CD14-positive monocyte (primary cell): ENCODE data around the gene CHRM4. TPM values are rescaled to one million over a fixed set of nuclear protein-coding genes. Genes with fewer than 3 reads are reported as not detected.
A peak's percentile ranks its signal among the peaks of the same experiment; 100 is the strongest.

Source experiments
- DNase-seq, 3 donors: peaks; one replicate each; pipeline ENCODE4 v3.0.0-alpha.2; 2011 to 2022
- H2AFZ ChIP-seq: 2 replicates; pipeline ENCODE4 v1.6.0; 2012; ENCODE audit warnings: mild to moderate bottlenecking, low read depth, low read length, inconsistent platforms; ENCODE audit not compliant: insufficient read depth, poor library complexity, severe bottlenecking
- H3K27ac ChIP-seq, 2 donors: 1 replicate in 1 of 2; 2 replicates in 1 of 2; pipeline ENCODE4 v1.5.1; 2012 to 2013; ENCODE audit warnings: low read length in 2 of 2, control low read depth in 1 of 2, inconsistent platforms in 1 of 2, low read depth in 1 of 2, mild to moderate bottlenecking in 1 of 2
- H3K27me3 ChIP-seq, 2 donors: one replicate each; pipeline versions ENCODE4 v1.6.0 to v1.6.1; 2011 to 2013; ENCODE audit warnings: low read length in 2 of 2; ENCODE audit not compliant: control insufficient read depth in 2 of 2, insufficient read depth in 2 of 2
- H3K36me3 ChIP-seq, 2 donors: replicated peaks in 1 of 2; 1 replicate in 1 of 2; 2 replicates in 1 of 2; pipeline versions ENCODE4 v1.5.1 to v1.6.1; 2012 to 2013; ENCODE audit warnings: low read length in 2 of 2, control low read depth in 1 of 2, inconsistent platforms in 1 of 2, mild to moderate bottlenecking in 1 of 2; ENCODE audit not compliant: insufficient read depth in 2 of 2, control insufficient read depth in 1 of 2
- H3K4me1 ChIP-seq, 2 donors: 1 replicate in 1 of 2; 2 replicates in 1 of 2; pipeline versions ENCODE4 v1.5.1 to v1.6.1; 2012 to 2013; ENCODE audit warnings: low read length in 2 of 2, control low read depth in 1 of 2, inconsistent platforms in 1 of 2, mild to moderate bottlenecking in 1 of 2, moderate library complexity in 1 of 2; ENCODE audit not compliant: insufficient read depth in 2 of 2, control insufficient read depth in 1 of 2
- H3K4me2 ChIP-seq: replicated peaks from 2 replicates; pipeline ENCODE3; 2012; ENCODE audit warnings: low read length, moderate library complexity, mild to moderate bottlenecking; ENCODE audit not compliant: poor library complexity, severe bottlenecking; ENCODE audit errors: extremely low read depth
- H3K4me3 ChIP-seq, 3 experiments: fragments of 200-600 bp in 1 of 3; sonication (generic) in 1 of 3; replicated peaks in 1 of 3; 1 replicate in 2 of 3; 2 replicates in 1 of 3; pipeline ENCODE4 v1.5.1; 2011 to 2013; ENCODE audit warnings: low read length in 3 of 3, mild to moderate bottlenecking in 3 of 3, control low read depth in 2 of 3, low read depth in 2 of 3, inconsistent platforms in 1 of 3, moderate library complexity in 1 of 3
- H3K79me2 ChIP-seq: 2 replicates; pipeline ENCODE4 v1.6.0; 2012; ENCODE audit warnings: mild to moderate bottlenecking, control low read depth, inconsistent platforms, low read length, moderate library complexity; ENCODE audit not compliant: insufficient read depth
- H3K9ac ChIP-seq: 2 replicates; pipeline ENCODE4 v1.6.0; 2017; ENCODE audit warnings: low read length, mild to moderate bottlenecking; ENCODE audit not compliant: insufficient read depth, poor library complexity, severe bottlenecking
- H3K9me3 ChIP-seq, 2 donors: replicated peaks in 1 of 2; 1 replicate in 1 of 2; 2 replicates in 1 of 2; pipeline versions ENCODE4 v1.5.1 to v1.6.1; 2012 to 2013; ENCODE audit warnings: low read length in 2 of 2, control low read depth in 1 of 2; ENCODE audit not compliant: control insufficient read depth in 1 of 2, insufficient read depth in 1 of 2
- H4K20me1 ChIP-seq: 2 replicates; pipeline ENCODE4 v1.6.0; 2012; ENCODE audit warnings: mild to moderate bottlenecking, low read length, control low read depth, moderate library complexity; ENCODE audit not compliant: insufficient read depth
- H3K27ac Mint-ChIP-seq, 7 donors: one replicate each; pipeline ENCODE4 v1.8.0; 2020; ENCODE audit warnings: mild to moderate bottlenecking in 7 of 7, mixed read lengths in 7 of 7, moderate library complexity in 6 of 7, inconsistent platforms in 2 of 7
- H3K27me3 Mint-ChIP-seq, 3 donors: one replicate each; pipeline ENCODE4 v1.8.0; 2021 to 2022; ENCODE audit warnings: low read depth in 3 of 3, mild to moderate bottlenecking in 3 of 3, mixed read lengths in 3 of 3, moderate library complexity in 3 of 3, inconsistent platforms in 1 of 3
- H3K36me3 Mint-ChIP-seq, 2 donors: one replicate each; pipeline ENCODE4 v1.8.0; 2020; ENCODE audit warnings: mixed read lengths in 2 of 2, inconsistent platforms in 1 of 2, mild to moderate bottlenecking in 1 of 2
- H3K4me1 Mint-ChIP-seq: one replicate; pipeline ENCODE4 v1.8.0; 2020; ENCODE audit warnings: mild to moderate bottlenecking, mixed read lengths
- H3K4me3 Mint-ChIP-seq, 2 donors: one replicate each; pipeline ENCODE4 v1.8.0; 2020; ENCODE audit warnings: mild to moderate bottlenecking in 2 of 2, mixed read lengths in 2 of 2, moderate library complexity in 1 of 2
- H3K9me3 Mint-ChIP-seq, 7 donors: one replicate each; pipeline ENCODE4 v1.8.0; 2020 to 2022; ENCODE audit warnings: mixed read lengths in 7 of 7, mild to moderate bottlenecking in 6 of 7, moderate library complexity in 6 of 7, inconsistent platforms in 2 of 7
- CTCF ChIP-seq: fragments of 200-600 bp; IDR thresholded peaks from one replicate; pipeline ENCODE4 v1.8.0; 2022; ENCODE audit warnings: antibody characterized with exemption, mild to moderate bottlenecking
- WGBS: methylation state at CpG from one replicate; pipeline ENCODE4 v1.1.5; 2013; ENCODE audit warnings: missing lambda C conversion rate; ENCODE audit not compliant: insufficient coverage; 5-methylcytosine and 5-hydroxymethylcytosine counted together
- intact Hi-C, 2 donors: fragments of 100-400 bp; cut with micrococcal nuclease; formaldehyde crosslinking; loops; one replicate each; pipeline versions ENCODE4 v1.15.0 to v1.15.1; 2023
- polyA plus RNA-seq, 3 donors: library from polyadenylated mRNA; depleted of rRNA in 1 of 3; unstranded in 2 of 3; stranded (reverse) in 1 of 3; fragments of 300-500 nt in 2 of 3; fragments of >200 nt in 1 of 3; fragmentation: Illumina TruSeq in 2 of 3; gene quantifications; 1 replicate in 2 of 3; 2 replicates in 1 of 3; pipeline ENCODE4 v1.2.3, GENCODE V29; 2012 to 2021

The CHRM4 gene
- polyA plus RNA-seq, 3 donors = 0.15 to 0.57 TPM; not detected in 1

- peaks cover 39 to 63% of the 10 kb centered on the region in 2 donors for H3K27me3 ChIP-seq
- no peak overlapping the region for H3K9ac ChIP-seq
- Mint-ChIP-seq H3K36me3 (peaks cover 0 to 3% of the 10 kb centered on the region in 2 donors), H3K4me3 (peak overlapping the region in 1 of 2 donors; percentile 51), H3K27me3 (peaks cover 61 to 98% (median 74%) of the 10 kb centered on the region in 3 donors), H3K27ac (peak overlapping the region in 1 of 7 donors; percentile 21), H3K4me1 (peaks cover 33% of the 10 kb centered on the region), H3K9me3 (peaks cover 0 to 24% (median 3%) of the 10 kb centered on the region in 7 donors)
- H3K27ac ChIP-seq = no peak overlapping the region
- intact Hi-C loops = loop anchor here (10.0 kb wide), 2 partner anchors 149 to 229 kb away; partner anchors contain the start of genes ATG13 (in 1 of the 2) and HARBI1 (in 1 of the 2)
- no peak overlapping the region for H3K4me3 ChIP-seq
- H2AFZ ChIP-seq = no peak overlapping the region
- peaks cover 27 to 44% of the 10 kb centered on the region in 2 donors for H3K4me1 ChIP-seq
- WGBS = 98% methylated on average over 47 of the region's 47 CpGs
- H3K79me2 ChIP-seq = no peaks in the 10 kb centered on the region
- no peak for TF ChIP-seq CTCF
- no peak for DNase-seq
- no peaks in the 10 kb centered on the region for H3K36me3 ChIP-seq
- peaks cover 0 to 22% of the 10 kb centered on the region in 2 donors for H3K9me3 ChIP-seq
- H4K20me1 ChIP-seq = peaks cover 54% of the 10 kb centered on the region
- no peak overlapping the region for H3K4me2 ChIP-seq
These were observed 6.2 kb downstream of the CHRM4 start for GRCh38 chr11:46385169-46386004.

GRCh38 chr11:46383974-46384701 is 7.4 kb downstream of the CHRM4 start:
- no peak overlapping the region for H3K27ac Mint-ChIP-seq
- Histone ChIP-seq H3K9me3 (peaks cover 0 to 14% of the 10 kb centered on the region in 2 donors), H2AFZ (no peak overlapping the region), H3K27ac (no peak overlapping the region), H3K27me3 (peaks cover 28 to 50% of the 10 kb centered on the region in 2 donors), H3K36me3 (no peaks in the 10 kb centered on the region), H4K20me1 (peaks cover 54% of the 10 kb centered on the region), H3K4me2 (no peak overlapping the region), H3K79me2 (no peaks in the 10 kb centered on the region), H3K4me1 (peaks cover 29 to 44% of the 10 kb centered on the region in 2 donors), H3K9ac (no peak overlapping the region), H3K4me3 (no peak overlapping the region)
- intact Hi-C loops = loop anchor here (10.0 kb wide), 2 partner anchors 151 to 231 kb away; partner anchors contain the start of genes ATG13 (in 1 of the 2) and HARBI1 (in 1 of the 2)
- peaks cover 0 to 24% (median 2%) of the 10 kb centered on the region in 7 donors for H3K9me3 Mint-ChIP-seq
- peaks cover 28% of the 10 kb centered on the region for H3K4me1 Mint-ChIP-seq
- H3K36me3 Mint-ChIP-seq = peaks cover 0 to 3% of the 10 kb centered on the region in 2 donors
- peaks cover 48 to 88% (median 66%) of the 10 kb centered on the region in 3 donors for H3K27me3 Mint-ChIP-seq
- peak overlapping the region in 1 of 2 donors; percentile 67 for H3K4me3 Mint-ChIP-seq
- no peak for TF ChIP-seq CTCF
- no peak for DNase-seq
- 95% methylated on average over 5 of the region's 12 CpGs for WGBS
